ENCODE data around the gene LY9.

The LY9 gene

DNA sequence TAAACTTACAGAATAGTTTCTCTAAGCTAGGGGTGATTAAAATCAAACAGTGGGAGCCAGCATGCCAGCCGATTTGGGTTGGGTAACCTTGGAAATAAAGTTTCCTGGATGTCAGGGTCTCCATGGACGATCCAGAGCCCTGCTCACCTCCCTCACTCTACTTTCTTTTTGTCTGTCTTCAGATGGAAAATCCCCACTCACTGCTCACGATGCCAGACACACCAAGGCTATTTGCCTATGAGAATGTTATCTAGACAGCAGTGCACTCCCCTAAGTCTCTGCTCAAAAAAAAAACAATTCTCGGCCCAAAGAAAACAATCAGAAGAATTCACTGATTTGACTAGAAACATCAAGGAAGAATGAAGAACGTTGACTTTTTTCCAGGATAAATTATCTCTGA is 43.0 kb upstream of the LY9 start:
- TF ChIP-seq, protein P1, sequence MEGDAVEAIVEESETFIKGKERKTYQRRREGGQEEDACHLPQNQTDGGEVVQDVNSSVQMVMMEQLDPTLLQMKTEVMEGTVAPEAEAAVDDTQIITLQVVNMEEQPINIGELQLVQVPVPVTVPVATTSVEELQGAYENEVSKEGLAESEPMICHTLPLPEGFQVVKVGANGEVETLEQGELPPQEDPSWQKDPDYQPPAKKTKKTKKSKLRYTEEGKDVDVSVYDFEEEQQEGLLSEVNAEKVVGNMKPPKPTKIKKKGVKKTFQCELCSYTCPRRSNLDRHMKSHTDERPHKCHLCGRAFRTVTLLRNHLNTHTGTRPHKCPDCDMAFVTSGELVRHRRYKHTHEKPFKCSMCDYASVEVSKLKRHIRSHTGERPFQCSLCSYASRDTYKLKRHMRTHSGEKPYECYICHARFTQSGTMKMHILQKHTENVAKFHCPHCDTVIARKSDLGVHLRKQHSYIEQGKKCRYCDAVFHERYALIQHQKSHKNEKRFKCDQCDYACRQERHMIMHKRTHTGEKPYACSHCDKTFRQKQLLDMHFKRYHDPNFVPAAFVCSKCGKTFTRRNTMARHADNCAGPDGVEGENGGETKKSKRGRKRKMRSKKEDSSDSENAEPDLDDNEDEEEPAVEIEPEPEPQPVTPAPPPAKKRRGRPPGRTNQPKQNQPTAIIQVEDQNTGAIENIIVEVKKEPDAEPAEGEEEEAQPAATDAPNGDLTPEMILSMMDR (IDR thresholded peaks at IDR 0.05): no peak
- no peak for TF ChIP-seq ZFX (IDR thresholded peaks at IDR 0.05; ENCODE audit: borderline replicate concordance)

DNA sequence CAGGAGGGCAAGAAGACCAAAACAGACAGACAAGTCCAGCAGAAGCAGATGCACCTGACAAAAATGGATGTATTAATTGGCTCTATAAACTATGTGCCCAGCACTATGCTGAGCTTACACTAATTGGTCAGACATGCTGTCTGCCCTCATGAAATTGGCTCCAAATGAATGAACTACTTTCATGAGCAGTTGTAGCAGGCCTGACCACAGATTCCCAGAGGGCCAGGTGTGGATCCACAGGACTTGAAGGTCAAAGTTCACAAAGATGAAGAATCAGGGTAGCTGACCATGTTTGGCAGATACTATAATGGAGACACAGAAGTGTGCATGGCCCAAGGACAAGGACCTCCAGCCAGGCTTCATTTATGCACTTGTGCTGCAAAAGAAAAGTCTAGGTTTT is 42.4 kb upstream of the LY9 start:
- H3K27ac ChIP-seq: no peak overlapping the region
- TF ChIP-seq, protein P1 (IDR thresholded peaks at IDR 0.05): no peak
- TF ChIP-seq ZFX (IDR thresholded peaks at IDR 0.05; ENCODE audit: borderline replicate concordance): no peak

More for the DNA sequence above, 43.0 kb upstream of the LY9 start:
- H3K27ac ChIP-seq: no peak overlapping the region

DNA sequence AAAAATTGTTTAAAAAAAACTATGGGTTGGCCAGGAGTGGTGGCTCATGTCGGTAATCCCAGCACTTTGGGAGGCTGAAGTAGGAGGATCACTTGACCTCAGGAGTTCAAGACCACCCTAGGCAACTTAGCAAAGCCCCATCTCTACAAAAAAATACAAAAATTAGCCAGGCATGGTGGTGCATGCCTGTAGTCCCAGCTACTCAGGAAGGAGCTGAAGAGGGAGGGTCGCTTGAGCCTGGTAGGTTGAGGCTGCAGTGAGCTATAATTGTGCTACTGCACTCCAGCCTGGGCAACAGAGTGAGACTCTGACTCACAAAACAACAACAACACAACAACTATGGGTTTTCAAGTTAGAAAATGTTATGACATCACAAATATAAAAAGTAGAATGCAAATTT is 40.5 kb upstream of the LY9 start:
- TF ChIP-seq, protein P1 (IDR thresholded peaks at IDR 0.05): no peak
- TF ChIP-seq ZFX (IDR thresholded peaks at IDR 0.05; ENCODE audit: borderline replicate concordance): no peak
- no peak overlapping the region for H3K27ac ChIP-seq

DNA sequence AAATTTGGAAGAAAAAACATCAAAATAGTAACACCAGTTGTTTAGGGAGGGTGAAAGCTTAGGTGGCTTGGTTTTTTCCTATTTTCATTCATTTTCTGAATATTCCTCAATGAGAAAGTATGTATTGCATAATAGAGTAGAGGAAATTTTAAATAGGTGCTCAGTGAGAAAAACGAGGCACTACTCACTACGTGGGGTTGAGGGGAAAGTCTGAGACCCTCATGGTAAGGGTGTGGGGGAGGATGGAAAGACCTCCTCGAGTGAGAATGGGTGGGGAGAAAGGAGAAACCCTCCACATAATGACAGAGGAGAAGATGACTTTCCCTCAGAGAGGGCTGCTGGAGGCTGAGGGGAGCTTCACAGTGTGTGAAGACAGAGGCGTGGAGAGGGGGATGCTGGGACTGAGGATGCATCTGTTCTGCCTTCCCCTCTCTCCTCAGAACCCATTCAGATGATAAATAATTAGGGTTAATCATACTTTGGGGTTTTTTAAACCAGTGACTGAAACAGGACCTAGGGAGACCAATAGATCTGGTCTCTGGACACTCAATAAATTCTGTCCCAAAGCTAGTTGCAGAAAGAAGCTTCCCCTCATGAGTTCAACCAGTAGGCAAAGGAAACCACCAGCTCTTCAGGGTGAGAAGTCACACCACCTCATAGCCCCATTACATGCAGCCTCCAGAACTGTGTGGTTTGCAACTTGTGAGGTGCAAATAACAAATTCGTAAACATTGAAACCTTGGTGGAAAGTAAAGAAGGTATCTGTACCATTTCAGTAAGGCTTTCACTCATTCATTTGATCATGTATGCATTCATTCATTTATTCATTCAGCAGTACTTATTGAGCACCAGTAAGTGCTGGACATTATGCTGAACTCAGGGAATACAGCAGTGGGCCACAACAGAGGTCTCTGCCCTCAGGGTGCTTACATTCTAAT is 39.8 kb upstream of the LY9 start:
- TF ChIP-seq, protein P1 (IDR thresholded peaks at IDR 0.05): no peak
- TF ChIP-seq ZFX (IDR thresholded peaks at IDR 0.05; ENCODE audit: borderline replicate concordance): no peak
- no peak overlapping the region for H3K27ac ChIP-seq

DNA sequence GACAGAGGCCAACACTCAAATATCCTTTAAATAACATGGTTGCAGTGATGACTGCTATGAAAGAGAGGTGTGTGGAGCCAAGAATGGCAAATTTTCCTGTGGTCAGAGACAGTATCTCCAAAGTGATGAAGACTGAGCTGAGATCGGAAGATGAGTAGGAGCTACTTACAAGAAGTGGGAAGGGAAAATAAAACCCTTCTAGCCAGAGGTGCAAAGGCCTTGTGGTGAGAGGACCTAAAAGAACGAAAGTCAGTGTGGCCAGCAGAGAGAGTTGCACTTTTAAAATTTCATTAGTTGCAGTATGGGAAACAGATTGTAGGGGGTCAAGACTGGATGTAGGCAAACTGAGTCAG is 39.1 kb upstream of the LY9 start:
- H3K27ac ChIP-seq: no peak overlapping the region
- TF ChIP-seq, protein P1 (IDR thresholded peaks at IDR 0.05): no peak
- TF ChIP-seq ZFX (IDR thresholded peaks at IDR 0.05; ENCODE audit: borderline replicate concordance): no peak

DNA sequence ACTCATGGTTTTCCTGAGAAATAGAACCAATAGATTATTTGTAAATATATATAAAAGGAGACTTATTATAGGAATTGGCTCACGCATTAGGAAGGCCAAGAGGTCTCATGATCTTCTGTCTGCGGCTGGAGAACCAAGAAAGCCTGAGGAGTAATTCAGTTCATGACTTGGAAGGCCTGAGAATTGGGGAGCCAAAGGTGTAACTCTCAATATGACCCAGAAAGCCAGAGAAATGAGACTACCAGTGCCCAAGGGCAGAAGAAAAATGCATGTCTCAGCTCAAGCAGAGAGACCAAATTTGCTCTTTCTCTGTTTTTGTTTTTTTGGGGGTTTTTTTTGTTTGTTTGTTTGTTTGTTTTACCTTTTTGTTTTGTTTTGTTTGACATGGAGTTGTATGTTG is 37.5 kb upstream of the LY9 start:
- no peak overlapping the region for H3K27ac ChIP-seq
- no peak for TF ChIP-seq ZFX (IDR thresholded peaks at IDR 0.05; ENCODE audit: borderline replicate concordance)
- TF ChIP-seq, protein P1 (IDR thresholded peaks at IDR 0.05): no peak

DNA sequence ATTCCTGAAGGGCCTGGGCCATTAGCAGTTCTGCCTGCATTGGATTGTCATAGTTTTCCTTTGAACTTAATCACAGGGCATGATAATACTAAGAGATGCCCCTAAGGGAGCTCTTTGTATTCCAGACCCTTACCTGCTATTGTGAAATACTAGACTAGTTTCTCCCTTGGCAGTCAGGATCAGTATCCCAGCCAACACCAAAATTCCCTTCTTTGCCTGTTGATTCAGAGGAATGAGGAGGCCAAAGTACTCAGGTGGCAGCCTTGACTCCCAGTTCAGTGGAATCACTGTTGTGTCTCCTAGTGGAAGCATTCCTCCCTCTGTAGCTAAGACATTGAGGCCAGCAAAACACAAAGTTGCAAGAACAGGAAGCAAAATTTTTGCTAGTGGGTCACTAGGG is 36.2 kb upstream of the LY9 start:
- TF ChIP-seq, protein P1 (IDR thresholded peaks at IDR 0.05): no peak
- TF ChIP-seq ZFX (IDR thresholded peaks at IDR 0.05; ENCODE audit: borderline replicate concordance): no peak
- no peak overlapping the region for H3K27ac ChIP-seq
